Natural killer cell (primary cell): ENCODE measurements around the gene SVEP1. TPM values are rescaled to one million over a fixed set of nuclear protein-coding genes. Genes with fewer than 3 reads are reported as not detected.
"Not testable (repeated sequence)": the region's sequence is repeated elsewhere in the genome, so short reads cannot be mapped to it uniquely, and the experiment has no call there.

Experiments used
- ATAC-seq, 3 donors: fragments of 150-1000 bp in 2 of 3; fragments of 200-7000 bp in 1 of 3; cut with Tn5 transposase; 1 replicate in 1 of 3; 2 replicates in 2 of 3; pipeline ENCODE4 v1.10.0; 2021; ENCODE audit warnings: mild to moderate bottlenecking in 2 of 3, moderate library complexity in 2 of 3
- DNase-seq, 2 donors: peaks; one replicate each; pipeline versions ENCODE4 v3.0.0 to v3.0.0-alpha.2; 2013 to 2021; ENCODE audit warnings: mixed read lengths in 1 of 2
- H3K27ac ChIP-seq: one replicate; pipeline ENCODE4 v1.5.1; 2013; ENCODE audit warnings: mild to moderate bottlenecking, low read length
- H3K27me3 ChIP-seq: one replicate; pipeline ENCODE4 v1.6.1; 2013; ENCODE audit warnings: low read length; ENCODE audit not compliant: control insufficient read depth, insufficient read depth
- H3K36me3 ChIP-seq: one replicate; pipeline ENCODE4 v1.6.1; 2013; ENCODE audit warnings: low read length; ENCODE audit not compliant: control insufficient read depth, insufficient read depth
- H3K4me1 ChIP-seq: one replicate; pipeline ENCODE4 v1.6.1; 2013; ENCODE audit warnings: low read length; ENCODE audit not compliant: control insufficient read depth, insufficient read depth
- H3K4me3 ChIP-seq: one replicate; pipeline ENCODE4 v1.5.1; 2013; ENCODE audit warnings: low read length
- H3K9me3 ChIP-seq: one replicate; pipeline ENCODE4 v1.6.1; 2013; ENCODE audit warnings: low read length; ENCODE audit not compliant: control insufficient read depth, insufficient read depth
- H3K27ac Mint-ChIP-seq, 2 donors: one replicate each; pipeline ENCODE4 v1.8.0; 2022; ENCODE audit warnings: mild to moderate bottlenecking in 2 of 2, mixed read lengths in 2 of 2, moderate library complexity in 1 of 2
- H3K27me3 Mint-ChIP-seq, 2 donors: one replicate each; pipeline ENCODE4 v1.8.0; 2022; ENCODE audit warnings: low read depth in 2 of 2, mixed read lengths in 2 of 2
- H3K36me3 Mint-ChIP-seq: one replicate; pipeline ENCODE4 v1.8.0; 2022; ENCODE audit warnings: mixed read lengths
- H3K4me1 Mint-ChIP-seq, 2 donors: one replicate each; pipeline ENCODE4 v1.8.0; 2022; ENCODE audit warnings: mixed read lengths in 2 of 2
- H3K4me3 Mint-ChIP-seq: one replicate; pipeline ENCODE4 v1.8.0; 2022; ENCODE audit warnings: mild to moderate bottlenecking, moderate library complexity, mixed read lengths
- H3K9me3 Mint-ChIP-seq, 2 donors: one replicate each; pipeline ENCODE4 v1.8.0; 2022; ENCODE audit warnings: mixed read lengths in 2 of 2
- WGBS: methylation state at CpG from one replicate; pipeline ENCODE4 v1.1.7; 2013; ENCODE audit warnings: missing lambda C conversion rate; ENCODE audit not compliant: insufficient coverage; 5-methylcytosine and 5-hydroxymethylcytosine counted together
- intact Hi-C: fragments of 100-400 bp; cut with micrococcal nuclease; formaldehyde crosslinking; loops from one replicate; pipeline ENCODE4 v1.14.2; 2022
- total RNA-seq, 4 donors: library from RNA; stranded (reverse); fragments of 120-200 nt in 1 of 4; gene quantifications; one replicate each; pipeline versions ENCODE4 v1.2.3 to v1.2.4, GENCODE V29; 2013 to 2022
- TF ChIP-seq, protein P1 (sequence below): fragments of 200-600 bp; IDR thresholded peaks from one replicate; pipeline ENCODE4 v1.8.0; 2022; ENCODE audit warnings: antibody characterized with exemption

Gene SVEP1
- total RNA-seq, 3 donors from 2014 or later (not counting 1 experiment from before 2014, with no cell fraction given): not detected

DNA sequence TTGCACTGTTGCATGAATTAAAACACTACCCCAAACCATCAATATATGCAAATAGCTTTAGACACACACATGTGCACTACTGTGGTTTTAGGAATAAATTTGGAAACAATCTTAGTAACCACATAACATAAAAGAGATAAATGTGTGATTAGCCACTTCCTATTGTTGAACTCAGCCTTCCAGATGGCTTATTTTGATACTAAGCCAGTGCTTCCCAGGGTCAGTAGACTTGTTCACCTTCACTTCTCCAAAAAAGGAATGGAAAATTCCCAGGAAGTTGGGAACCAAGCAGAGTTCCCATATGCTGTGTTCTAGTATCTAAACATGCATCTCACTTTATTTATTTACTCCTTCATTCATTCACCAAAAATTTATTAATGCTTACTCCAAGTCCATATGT lies 47.8 kb downstream of the SVEP1 start:
- H3K27me3 Mint-ChIP-seq: no peaks in the 10 kb centered on the region
- intact Hi-C loops: no loop called here
- DNase-seq: no peak
- no peaks in the 10 kb centered on the region for H3K4me1 ChIP-seq
- TF ChIP-seq, protein P1, sequence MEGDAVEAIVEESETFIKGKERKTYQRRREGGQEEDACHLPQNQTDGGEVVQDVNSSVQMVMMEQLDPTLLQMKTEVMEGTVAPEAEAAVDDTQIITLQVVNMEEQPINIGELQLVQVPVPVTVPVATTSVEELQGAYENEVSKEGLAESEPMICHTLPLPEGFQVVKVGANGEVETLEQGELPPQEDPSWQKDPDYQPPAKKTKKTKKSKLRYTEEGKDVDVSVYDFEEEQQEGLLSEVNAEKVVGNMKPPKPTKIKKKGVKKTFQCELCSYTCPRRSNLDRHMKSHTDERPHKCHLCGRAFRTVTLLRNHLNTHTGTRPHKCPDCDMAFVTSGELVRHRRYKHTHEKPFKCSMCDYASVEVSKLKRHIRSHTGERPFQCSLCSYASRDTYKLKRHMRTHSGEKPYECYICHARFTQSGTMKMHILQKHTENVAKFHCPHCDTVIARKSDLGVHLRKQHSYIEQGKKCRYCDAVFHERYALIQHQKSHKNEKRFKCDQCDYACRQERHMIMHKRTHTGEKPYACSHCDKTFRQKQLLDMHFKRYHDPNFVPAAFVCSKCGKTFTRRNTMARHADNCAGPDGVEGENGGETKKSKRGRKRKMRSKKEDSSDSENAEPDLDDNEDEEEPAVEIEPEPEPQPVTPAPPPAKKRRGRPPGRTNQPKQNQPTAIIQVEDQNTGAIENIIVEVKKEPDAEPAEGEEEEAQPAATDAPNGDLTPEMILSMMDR: no peak
- H3K27me3 ChIP-seq: no peaks in the 10 kb centered on the region
- H3K36me3 Mint-ChIP-seq: no peaks in the 10 kb centered on the region
- H3K9me3 ChIP-seq: no peaks in the 10 kb centered on the region
- peaks cover 7 to 9% of the 10 kb centered on the region in 2 donors for H3K9me3 Mint-ChIP-seq
- no peaks in the 10 kb centered on the region for H3K4me1 Mint-ChIP-seq
- no peak overlapping the region for H3K27ac Mint-ChIP-seq
- no peak for ATAC-seq
- no peak overlapping the region for H3K27ac ChIP-seq
- no peaks in the 10 kb centered on the region for H3K36me3 ChIP-seq
- H3K4me3 Mint-ChIP-seq: no peak overlapping the region
- no peak overlapping the region for H3K4me3 ChIP-seq

GRCh38 chr9:110531241-110531640 lies 48.3 kb downstream of the SVEP1 start:
- DNase-seq, H3K36me3 Mint-ChIP-seq, H3K27ac Mint-ChIP-seq, H3K27me3 Mint-ChIP-seq, H3K27me3 ChIP-seq, ATAC-seq, H3K4me1 ChIP-seq, H3K4me3 Mint-ChIP-seq, H3K4me1 Mint-ChIP-seq, H3K9me3 ChIP-seq, H3K27ac ChIP-seq, H3K4me3 ChIP-seq, intact Hi-C loops, H3K36me3 ChIP-seq, H3K9me3 Mint-ChIP-seq: not testable (repeated sequence)
- WGBS: 10% methylated on average over 1 of the region's 1 CpG

DNA sequence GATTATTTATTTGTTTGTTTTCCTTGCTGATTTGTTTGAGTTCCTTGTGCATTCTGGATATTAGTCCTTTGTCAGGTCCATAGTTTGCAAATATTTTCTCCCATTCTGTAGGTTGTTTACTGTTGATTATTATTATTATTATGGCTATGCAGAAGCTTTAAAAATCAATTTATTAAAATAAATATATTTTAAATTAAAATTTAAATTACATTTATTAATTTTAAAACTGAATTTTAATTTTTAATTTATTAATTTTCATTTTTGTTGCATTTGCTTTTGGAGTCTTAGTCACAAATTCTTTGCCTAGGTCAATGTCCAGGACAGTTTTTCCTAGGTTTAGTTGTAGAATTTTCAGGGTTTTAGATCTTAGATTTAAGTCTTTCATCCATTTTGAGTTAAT lies 50.9 kb downstream of the SVEP1 start:
- no peak for ATAC-seq
- H3K36me3 ChIP-seq: no peaks in the 10 kb centered on the region
- H3K27ac ChIP-seq: no peak overlapping the region
- TF ChIP-seq, protein P1: no peak
- Mint-ChIP-seq H3K27me3 (no peaks in the 10 kb centered on the region), H3K4me1 (no peaks in the 10 kb centered on the region), H3K9me3 (peaks cover 3 to 5% of the 10 kb centered on the region in 2 donors), H3K27ac (no peak overlapping the region), H3K4me3 (no peak overlapping the region), H3K36me3 (no peaks in the 10 kb centered on the region)
- no peaks in the 10 kb centered on the region for H3K4me1 ChIP-seq
- intact Hi-C loops: no loop called here
- no peaks in the 10 kb centered on the region for H3K9me3 ChIP-seq
- no peak overlapping the region for H3K4me3 ChIP-seq
- no peak for DNase-seq
- H3K27me3 ChIP-seq: no peaks in the 10 kb centered on the region

- Mint-ChIP-seq H3K36me3 (no peaks in the 10 kb centered on the region), H3K27me3 (no peaks in the 10 kb centered on the region)
Measured at GRCh38 chr9:110526426-110526825, 53.1 kb downstream of the SVEP1 start.

More at GRCh38 chr9:110526426-110526825, 53.1 kb downstream of the SVEP1 start:
- H3K27ac Mint-ChIP-seq: no peak overlapping the region
- H3K27me3 ChIP-seq: no peaks in the 10 kb centered on the region
- WGBS: 80% methylated on average over 1 of the region's 1 CpG
- no peak overlapping the region for H3K27ac ChIP-seq
- H3K4me1 Mint-ChIP-seq: no peaks in the 10 kb centered on the region
- no peaks in the 10 kb centered on the region for H3K4me1 ChIP-seq
- no peak for ATAC-seq
- no peaks in the 10 kb centered on the region for H3K9me3 ChIP-seq
- H3K4me3 ChIP-seq: no peak overlapping the region
- H3K36me3 ChIP-seq: no peaks in the 10 kb centered on the region
- no peak overlapping the region for H3K4me3 Mint-ChIP-seq
- H3K9me3 Mint-ChIP-seq: peaks cover 9 to 12% of the 10 kb centered on the region in 2 donors
- intact Hi-C loops: no loop called here
- DNase-seq: no peak
- TF ChIP-seq, protein P1: no peak
